OCI-M2 (cell line): ENCODE measurements around the gene UNC93B1.

Experiments
- DNase-seq: peaks from one replicate; lab custom pipeline; 2025; ENCODE audit not compliant: unreplicated experiment; lab: John Stamatoyannopoulos, UW

Gene UNC93B1

GRCh38 chr11:68025047-68025446 lies 21.1 kb upstream of the UNC93B1 start:
- DNase-seq = no peak

GRCh38 chr11:68024508-68024907 lies 20.6 kb upstream of the UNC93B1 start:
- DNase-seq = no peak

- no peak for DNase-seq
Observed at GRCh38 chr11:68022531-68022930, 18.6 kb upstream of the UNC93B1 start.

GRCh38 chr11:68021167-68021787 lies 17.4 kb upstream of the UNC93B1 start:
- no peak for DNase-seq

- no peak for DNase-seq
Observed at GRCh38 chr11:68020575-68020974, 16.7 kb upstream of the UNC93B1 start.

GRCh38 chr11:68019486-68019885 lies 15.6 kb upstream of the UNC93B1 start:
- DNase-seq = no peak

- no peak for DNase-seq
Observed at GRCh38 chr11:68018730-68019190, 14.9 kb upstream of the UNC93B1 start.

- no peak for DNase-seq
Observed at GRCh38 chr11:68017980-68018729, 14.3 kb upstream of the UNC93B1 start.

GRCh38 chr11:68016904-68017817 lies 13.3 kb upstream of the UNC93B1 start:
- DNase-seq = no peak

GRCh38 chr11:68016161-68016903 lies 12.4 kb upstream of the UNC93B1 start:
- DNase-seq = no peak

GRCh38 chr11:68015467-68015866 lies 11.6 kb upstream of the UNC93B1 start:
- DNase-seq = no peak

- DNase-seq = no peak
Observed at GRCh38 chr11:68014947-68015447, 11.1 kb upstream of the UNC93B1 start.

- no peak for DNase-seq
Observed at GRCh38 chr11:68014157-68014946, 10.5 kb upstream of the UNC93B1 start.

GRCh38 chr11:68013611-68014156 lies 9.8 kb upstream of the UNC93B1 start:
- DNase-seq = no peak

- DNase-seq = no peak
Observed at GRCh38 chr11:68012843-68013610, 9.1 kb upstream of the UNC93B1 start.

- DNase-seq = no peak
Observed at GRCh38 chr11:68012044-68012842, 8.3 kb upstream of the UNC93B1 start.

- no peak for DNase-seq
Observed at GRCh38 chr11:68011051-68011943, 7.4 kb upstream of the UNC93B1 start.
